Activated CD8-positive, alpha-beta memory T cell treated with anti-CD3 and anti-CD28 coated beads, Interleukin-2, amount 50 U/mL, for 1 hour (primary cell): Measurements from ENCODE around the gene GALNT9.

Experiments
- DNase-seq: peaks from one replicate; pipeline ENCODE4 v3.0.0-alpha.2; 2020; ENCODE audit errors: extremely low read depth

Gene GALNT9

GRCh38 chr12:132215299-132215989 is 113.9 kb downstream of the GALNT9 start:
- no peak for DNase-seq

- no peak for DNase-seq
Observed at GRCh38 chr12:132214891-132215290, 114.5 kb downstream of the GALNT9 start.

GRCh38 chr12:132214161-132214476 is 115.3 kb downstream of the GALNT9 start:
- no peak for DNase-seq

GRCh38 chr12:132213359-132214160 is 115.8 kb downstream of the GALNT9 start:
- DNase-seq = no peak

- no peak for DNase-seq
Observed at GRCh38 chr12:132211816-132212215, 117.6 kb downstream of the GALNT9 start.

GRCh38 chr12:132211326-132211725 is 118.1 kb downstream of the GALNT9 start:
- no peak for DNase-seq

- no peak for DNase-seq
Observed at GRCh38 chr12:132210223-132211055, 119.0 kb downstream of the GALNT9 start.

GRCh38 chr12:132209619-132210222 is 119.7 kb downstream of the GALNT9 start:
- DNase-seq = no peak

- DNase-seq = no peak
Observed at GRCh38 chr12:132208153-132208823, 121.1 kb downstream of the GALNT9 start.

GRCh38 chr12:132207083-132207775 is 122.2 kb downstream of the GALNT9 start:
- no peak for DNase-seq

- no peak for DNase-seq
Observed at GRCh38 chr12:132206046-132206434, 123.3 kb downstream of the GALNT9 start.

GRCh38 chr12:132205271-132206045 is 123.9 kb downstream of the GALNT9 start:
- DNase-seq = no peak

- no peak for DNase-seq
Observed at GRCh38 chr12:132204793-132205270, 124.6 kb downstream of the GALNT9 start.

- no peak for DNase-seq
Observed at GRCh38 chr12:132204063-132204792, 125.2 kb downstream of the GALNT9 start.

GRCh38 chr12:132202929-132203721 is 126.3 kb downstream of the GALNT9 start:
- no peak for DNase-seq

GRCh38 chr12:132201391-132202120 is 127.8 kb downstream of the GALNT9 start:
- DNase-seq = no peak

- no peak for DNase-seq
Observed at GRCh38 chr12:132200800-132201199, 128.6 kb downstream of the GALNT9 start.
